ENCODE data around the gene UBE2K. TPM values are rescaled to one million over a fixed set of nuclear protein-coding genes. Genes with fewer than 3 reads are reported as not detected.

Gene UBE2K
- total RNA-seq, 2 donors from 2014 or later: 99.0 to 99.6 TPM

- no peaks in the 10 kb centered on the region for H3K9me3 ChIP-seq
- H3K27me3 ChIP-seq: no peaks in the 10 kb centered on the region
- no peak overlapping the region for H3K27ac ChIP-seq
- no peak overlapping the region for H3K9ac ChIP-seq (ENCODE audit: low read depth in 2 of 2, low read length in 2 of 2)
- no peak overlapping the region for H3K4me3 ChIP-seq
- no peaks in the 10 kb centered on the region for H3K36me3 ChIP-seq
- TF ChIP-seq, protein P1, sequence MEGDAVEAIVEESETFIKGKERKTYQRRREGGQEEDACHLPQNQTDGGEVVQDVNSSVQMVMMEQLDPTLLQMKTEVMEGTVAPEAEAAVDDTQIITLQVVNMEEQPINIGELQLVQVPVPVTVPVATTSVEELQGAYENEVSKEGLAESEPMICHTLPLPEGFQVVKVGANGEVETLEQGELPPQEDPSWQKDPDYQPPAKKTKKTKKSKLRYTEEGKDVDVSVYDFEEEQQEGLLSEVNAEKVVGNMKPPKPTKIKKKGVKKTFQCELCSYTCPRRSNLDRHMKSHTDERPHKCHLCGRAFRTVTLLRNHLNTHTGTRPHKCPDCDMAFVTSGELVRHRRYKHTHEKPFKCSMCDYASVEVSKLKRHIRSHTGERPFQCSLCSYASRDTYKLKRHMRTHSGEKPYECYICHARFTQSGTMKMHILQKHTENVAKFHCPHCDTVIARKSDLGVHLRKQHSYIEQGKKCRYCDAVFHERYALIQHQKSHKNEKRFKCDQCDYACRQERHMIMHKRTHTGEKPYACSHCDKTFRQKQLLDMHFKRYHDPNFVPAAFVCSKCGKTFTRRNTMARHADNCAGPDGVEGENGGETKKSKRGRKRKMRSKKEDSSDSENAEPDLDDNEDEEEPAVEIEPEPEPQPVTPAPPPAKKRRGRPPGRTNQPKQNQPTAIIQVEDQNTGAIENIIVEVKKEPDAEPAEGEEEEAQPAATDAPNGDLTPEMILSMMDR (IDR thresholded peaks at IDR 0.05): no peak
- intact Hi-C loops (cut with DNase I): no loop called here
- DNase-seq: no peak
- no peaks in the 10 kb centered on the region for H3K4me1 ChIP-seq
Measured at GRCh38 chr4:39682138-39682537, 15.8 kb upstream of the UBE2K start.

DNA sequence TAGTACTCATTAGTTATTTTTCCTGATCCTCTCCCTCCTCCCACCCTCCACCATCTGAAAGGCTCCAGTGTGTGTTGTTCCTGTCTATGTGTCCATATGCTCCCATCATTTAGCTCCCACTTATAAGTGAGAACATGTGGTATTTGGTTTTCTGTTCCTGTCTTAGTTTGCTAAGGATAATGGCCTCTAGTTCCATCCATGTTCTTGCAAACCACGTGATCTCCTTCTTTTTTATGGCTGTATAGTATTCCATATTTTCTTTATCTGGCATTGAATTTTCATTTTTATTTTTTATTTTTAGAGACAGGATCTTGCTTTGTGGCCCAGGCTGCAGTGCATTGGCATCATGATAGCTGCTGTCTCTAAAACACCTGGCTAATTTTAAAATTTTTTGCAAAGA lies 11.9 kb upstream of the UBE2K start:
- intact Hi-C loops (cut with DNase I): no loop called here
- no peaks in the 10 kb centered on the region for H3K36me3 ChIP-seq
- TF ChIP-seq, protein P1 (IDR thresholded peaks at IDR 0.05): no peak

DNA sequence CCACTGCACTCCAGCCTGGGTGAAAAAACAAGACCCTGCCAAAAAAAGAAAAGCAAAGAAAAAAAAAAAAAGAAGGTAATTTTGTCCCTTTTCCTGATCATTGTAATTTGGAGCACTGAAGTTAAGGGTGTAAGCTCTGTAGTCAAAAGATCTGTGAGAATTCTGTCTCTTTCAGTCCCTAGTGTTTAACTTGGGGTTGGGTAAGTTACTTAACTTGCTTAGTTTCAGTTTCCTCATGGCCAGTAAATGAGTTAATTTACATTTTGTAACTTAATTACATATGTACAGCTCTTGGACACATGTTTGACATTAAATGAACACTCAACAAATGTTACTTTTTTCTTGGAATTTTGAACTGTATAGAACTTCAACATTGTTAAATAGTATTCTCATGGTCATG lies 10.9 kb upstream of the UBE2K start:
- Histone ChIP-seq H3K4me3 (no peak overlapping the region), H3K4me1 (no peaks in the 10 kb centered on the region), H3K27me3 (no peaks in the 10 kb centered on the region), H3K36me3 (no peaks in the 10 kb centered on the region), H3K27ac (no peak overlapping the region), H3K9me3 (no peaks in the 10 kb centered on the region), H3K9ac (ENCODE audit: low read depth in 2 of 2, low read length in 2 of 2) (no peak overlapping the region)
- no peak for DNase-seq
- TF ChIP-seq, protein P1 (IDR thresholded peaks at IDR 0.05): no peak
- intact Hi-C loops (cut with DNase I): no loop called here

More for the DNA sequence above, 11.9 kb upstream of the UBE2K start:
- H3K27ac ChIP-seq: no peak overlapping the region
- H3K9me3 ChIP-seq: no peaks in the 10 kb centered on the region
- H3K27me3 ChIP-seq: no peaks in the 10 kb centered on the region
- H3K9ac ChIP-seq (ENCODE audit: low read depth in 2 of 2, low read length in 2 of 2): no peak overlapping the region
- no peak for DNase-seq
- no peak overlapping the region for H3K4me3 ChIP-seq
- H3K4me1 ChIP-seq: no peaks in the 10 kb centered on the region

DNA sequence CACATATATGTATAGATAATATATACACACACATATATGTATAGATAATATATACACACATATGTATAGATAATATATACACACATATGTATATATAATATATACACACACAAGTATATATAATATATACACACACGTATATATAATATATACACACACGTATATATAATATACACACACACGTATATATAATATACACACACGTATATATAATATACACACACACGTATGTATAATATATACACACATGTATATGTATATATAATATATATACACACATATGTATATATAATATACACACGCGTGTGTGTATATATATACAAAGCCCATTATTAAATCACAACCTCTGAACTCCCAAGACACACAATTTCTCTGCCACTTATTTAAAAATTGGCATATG lies 8.0 kb upstream of the UBE2K start:
- Histone ChIP-seq H3K27me3 (no peaks in the 10 kb centered on the region), H3K9ac (ENCODE audit: low read depth in 2 of 2, low read length in 2 of 2) (no peak overlapping the region), H3K4me3 (no peak overlapping the region), H3K27ac (no peak overlapping the region), H3K36me3 (no peaks in the 10 kb centered on the region), H3K9me3 (no peaks in the 10 kb centered on the region), H3K4me1 (no peaks in the 10 kb centered on the region)
- intact Hi-C loops (cut with DNase I): no loop called here
- TF ChIP-seq, protein P1 (IDR thresholded peaks at IDR 0.05): no peak
- no peak for DNase-seq

DNA sequence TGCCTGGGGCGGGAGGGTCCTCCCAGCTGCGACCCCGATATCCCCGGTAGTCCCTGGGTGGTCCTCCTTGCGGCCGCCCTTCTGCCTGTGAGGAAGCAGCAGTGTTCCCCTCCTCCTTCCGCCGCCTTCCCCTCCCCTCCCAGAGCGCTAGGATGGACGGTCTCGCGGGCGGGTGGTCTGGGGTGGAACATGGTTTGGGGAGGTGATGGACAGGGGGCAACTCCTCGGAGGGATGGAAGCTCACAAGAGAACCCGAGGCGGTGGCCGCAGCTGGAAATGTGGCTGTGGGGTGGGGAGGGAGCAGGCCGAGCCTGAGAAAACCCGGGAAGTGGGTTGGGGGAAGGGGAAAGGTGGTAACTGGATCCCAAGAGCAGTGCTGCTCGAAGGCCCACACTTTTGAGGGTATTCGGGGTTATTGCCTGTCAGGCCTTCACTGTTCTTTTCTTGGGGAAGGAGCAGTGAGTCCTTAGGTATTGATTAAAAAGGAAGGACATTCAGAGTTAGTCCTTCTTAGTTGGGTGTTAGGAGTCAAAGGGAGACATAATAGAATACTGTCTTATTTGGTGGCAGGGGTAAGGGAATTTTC lies 581 bp downstream of the UBE2K start:
- Histone ChIP-seq H3K4me3 (peak overlapping the region; percentile 72), H3K36me3 (no peaks in the 10 kb centered on the region), H3K9ac (ENCODE audit: low read depth in 2 of 2, low read length in 2 of 2) (peak overlapping the region; percentile 96 to 98), H3K9me3 (no peaks in the 10 kb centered on the region), H3K27ac (peak overlapping the region; percentile 86), H3K4me1 (peaks cover 4% of the 10 kb centered on the region), H3K27me3 (no peaks in the 10 kb centered on the region)
- intact Hi-C loops (cut with DNase I): no loop called here
- TF ChIP-seq, protein P1 (IDR thresholded peaks at IDR 0.05): no peak
- peak; percentile 68 for DNase-seq
